ENCODE results near the gene CD83.

CD83 gene

GRCh38 chr6:14128012-14128411 is 10.4 kb downstream of the CD83 start:
- Histone ChIP-seq H3K9me2 (replicated peaks; ENCODE audit: insufficient read depth, low read length) (no peaks in the 10 kb centered on the region), H3F3A (ENCODE audit: insufficient read depth, low read length) (no peaks in the 10 kb centered on the region), H3K27me3 (replicated peaks; ENCODE audit: insufficient read depth, low read length) (0 out of 2 replicates have a peak, but pooled peaks cover 5% of the 10 kb centered on the region), H3K4me1 (ENCODE audit: low read length) (no peaks in the 10 kb centered on the region), H3K27ac (ENCODE audit: low read length) (no peak overlapping the region), H3K9me3 (replicated peaks; ENCODE audit: insufficient read depth, low read length) (no peaks in the 10 kb centered on the region), H3K36me3 (replicated peaks; ENCODE audit: insufficient read depth, low read length) (no peaks in the 10 kb centered on the region), H4K20me1 (ENCODE audit: insufficient read depth, low read length) (no peaks in the 10 kb centered on the region), H3K79me2 (ENCODE audit: low read length) (no peaks in the 10 kb centered on the region), H3K4me3 (ENCODE audit: low read length) (no peak overlapping the region), H2AFZ (ENCODE audit: low read length) (no peak overlapping the region), H3K9ac (ENCODE audit: low read length) (no peak overlapping the region), H3K4me2 (ENCODE audit: low read depth, low read length) (no peak overlapping the region)
- no peak for TF ChIP-seq CTCF (IDR thresholded peaks at IDR 0.05; ENCODE audit: low read length)
- no peak for TF ChIP-seq EZH2phosphoT487 (IDR thresholded peaks at IDR 0.05; ENCODE audit: low read length)
- TF ChIP-seq EZH2 (optimal IDR thresholded peaks at IDR 0.05; ENCODE audit: low read depth, low read length): no peak
- no peak for DNase-seq

GRCh38 chr6:14128746-14129145 is 11.2 kb downstream of the CD83 start:
- DNase-seq: no peak
- Histone ChIP-seq H3F3A (ENCODE audit: insufficient read depth, low read length) (no peaks in the 10 kb centered on the region), H3K4me2 (ENCODE audit: low read depth, low read length) (no peak overlapping the region), H3K4me1 (ENCODE audit: low read length) (no peaks in the 10 kb centered on the region), H3K79me2 (ENCODE audit: low read length) (no peaks in the 10 kb centered on the region), H3K36me3 (replicated peaks; ENCODE audit: insufficient read depth, low read length) (no peaks in the 10 kb centered on the region), H3K9me3 (replicated peaks; ENCODE audit: insufficient read depth, low read length) (no peaks in the 10 kb centered on the region), H3K27ac (ENCODE audit: low read length) (no peak overlapping the region), H3K27me3 (replicated peaks; ENCODE audit: insufficient read depth, low read length) (0 out of 2 replicates have a peak, but pooled peaks cover 5% of the 10 kb centered on the region), H3K9ac (ENCODE audit: low read length) (no peak overlapping the region), H4K20me1 (ENCODE audit: insufficient read depth, low read length) (no peaks in the 10 kb centered on the region), H3K9me2 (replicated peaks; ENCODE audit: insufficient read depth, low read length) (no peaks in the 10 kb centered on the region), H3K4me3 (ENCODE audit: low read length) (no peak overlapping the region), H2AFZ (ENCODE audit: low read length) (no peak overlapping the region)
- TF ChIP-seq EZH2phosphoT487 (IDR thresholded peaks at IDR 0.05; ENCODE audit: low read length): no peak

GRCh38 chr6:14129575-14129974 is 12.0 kb downstream of the CD83 start:
- no peaks in the 10 kb centered on the region for H3F3A ChIP-seq (ENCODE audit: insufficient read depth, low read length)
- H3K9ac ChIP-seq (ENCODE audit: low read length): no peak overlapping the region
- TF ChIP-seq EZH2 (optimal IDR thresholded peaks at IDR 0.05; ENCODE audit: low read depth, low read length): no peak
- TF ChIP-seq EZH2phosphoT487 (IDR thresholded peaks at IDR 0.05; ENCODE audit: low read length): no peak
- TF ChIP-seq CTCF (IDR thresholded peaks at IDR 0.05; ENCODE audit: low read length): peak; percentile 56
- H3K79me2 ChIP-seq (ENCODE audit: low read length): no peaks in the 10 kb centered on the region
- H3K36me3 ChIP-seq (replicated peaks; ENCODE audit: insufficient read depth, low read length): no peaks in the 10 kb centered on the region
- no peaks in the 10 kb centered on the region for H3K4me1 ChIP-seq (ENCODE audit: low read length)
- no peaks in the 10 kb centered on the region for H3K9me2 ChIP-seq (replicated peaks; ENCODE audit: insufficient read depth, low read length)
- no peak overlapping the region for H3K27ac ChIP-seq (ENCODE audit: low read length)
- no peak overlapping the region for H2AFZ ChIP-seq (ENCODE audit: low read length)
- no peaks in the 10 kb centered on the region for H4K20me1 ChIP-seq (ENCODE audit: insufficient read depth, low read length)
- H3K27me3 ChIP-seq (replicated peaks; ENCODE audit: insufficient read depth, low read length): 0 out of 2 replicates have a peak, but pooled peaks cover 5% of the 10 kb centered on the region
- H3K4me2 ChIP-seq (ENCODE audit: low read depth, low read length): no peak overlapping the region
- DNase-seq: peak; percentile 42
- H3K9me3 ChIP-seq (replicated peaks; ENCODE audit: insufficient read depth, low read length): no peaks in the 10 kb centered on the region
- H3K4me3 ChIP-seq (ENCODE audit: low read length): no peak overlapping the region

- TF ChIP-seq EZH2 (optimal IDR thresholded peaks at IDR 0.05; ENCODE audit: low read depth, low read length) (no peak), EZH2phosphoT487 (IDR thresholded peaks at IDR 0.05; ENCODE audit: low read length) (no peak), CTCF (IDR thresholded peaks at IDR 0.05; ENCODE audit: low read length) (no peak)
- Histone ChIP-seq H3F3A (ENCODE audit: insufficient read depth, low read length) (no peaks in the 10 kb centered on the region), H3K4me3 (ENCODE audit: low read length) (no peak overlapping the region), H3K36me3 (replicated peaks; ENCODE audit: insufficient read depth, low read length) (no peaks in the 10 kb centered on the region), H3K27ac (ENCODE audit: low read length) (no peak overlapping the region), H3K9ac (ENCODE audit: low read length) (no peak overlapping the region), H3K4me1 (ENCODE audit: low read length) (no peaks in the 10 kb centered on the region), H2AFZ (ENCODE audit: low read length) (no peak overlapping the region), H4K20me1 (ENCODE audit: insufficient read depth, low read length) (no peaks in the 10 kb centered on the region), H3K9me2 (replicated peaks; ENCODE audit: insufficient read depth, low read length) (no peaks in the 10 kb centered on the region), H3K9me3 (replicated peaks; ENCODE audit: insufficient read depth, low read length) (no peaks in the 10 kb centered on the region), H3K79me2 (ENCODE audit: low read length) (no peaks in the 10 kb centered on the region), H3K4me2 (ENCODE audit: low read depth, low read length) (no peak overlapping the region), H3K27me3 (replicated peaks; ENCODE audit: insufficient read depth, low read length) (no peaks in the 10 kb centered on the region)
- no peak for DNase-seq
Observed at GRCh38 chr6:14130435-14131075, 13.0 kb downstream of the CD83 start.

All from MM.1S (cell line).